Activated naive CD8-positive, alpha-beta T cell treated with anti-CD3 and anti-CD28 coated beads, Interleukin-2, amount 50 U/mL, for 24 hours (primary cell): Measurements from ENCODE around the gene CEBPE.

Experiments
- ATAC-seq: fragments of 150-1000 bp; cut with Tn5 transposase; one replicate; pipeline ENCODE4 v1.10.0; 2021
- DNase-seq: peaks from one replicate; pipeline ENCODE4 v3.0.0; 2021
- H3K27ac Mint-ChIP-seq: one replicate; pipeline ENCODE4 v1.8.0; 2021; ENCODE audit warnings: mild to moderate bottlenecking, mixed read lengths
- H3K27me3 Mint-ChIP-seq: one replicate; pipeline ENCODE4 v1.8.0; 2021; ENCODE audit warnings: mixed read lengths
- H3K36me3 Mint-ChIP-seq: one replicate; pipeline ENCODE4 v1.8.0; 2021; ENCODE audit warnings: low read depth, mixed read lengths
- H3K4me1 Mint-ChIP-seq: one replicate; pipeline ENCODE4 v1.8.0; 2021; ENCODE audit warnings: mixed read lengths
- H3K4me3 Mint-ChIP-seq: one replicate; pipeline ENCODE4 v1.8.0; 2021; ENCODE audit warnings: mild to moderate bottlenecking, moderate library complexity, mixed read lengths
- H3K9me3 Mint-ChIP-seq: one replicate; pipeline ENCODE4 v1.8.0; 2021; ENCODE audit warnings: mixed read lengths

Gene CEBPE

GRCh38 chr14:23106747-23107045, 12.4 kb downstream of the CEBPE start:
- no peaks in the 10 kb centered on the region for H3K4me1 Mint-ChIP-seq
- H3K9me3 Mint-ChIP-seq = no peaks in the 10 kb centered on the region
- DNase-seq (no peak), ATAC-seq (no peak)
- H3K27me3 Mint-ChIP-seq = no peaks in the 10 kb centered on the region
- no peak overlapping the region for H3K4me3 Mint-ChIP-seq
- no peaks in the 10 kb centered on the region for H3K36me3 Mint-ChIP-seq
- no peak overlapping the region for H3K27ac Mint-ChIP-seq

GRCh38 chr14:23105348-23105824, 13.7 kb downstream of the CEBPE start:
- Mint-ChIP-seq H3K9me3 (no peaks in the 10 kb centered on the region), H3K27ac (no peak overlapping the region), H3K4me3 (no peak overlapping the region), H3K27me3 (no peaks in the 10 kb centered on the region), H3K36me3 (no peaks in the 10 kb centered on the region), H3K4me1 (no peaks in the 10 kb centered on the region)
- DNase-seq (no peak), ATAC-seq (no peak)

GRCh38 chr14:23104591-23105347, 14.3 kb downstream of the CEBPE start, which contains the start of gene CIROP:
Gene CIROP (minus strand): TSS chr14:23104989. CDS start chr14:23104920, 69 bp downstream.
- Mint-ChIP-seq H3K27ac (no peak within 1 kb of the TSS), H3K4me3 (no peak within 1 kb of the TSS)

GRCh38 chr14:23104070-23104590, 14.9 kb downstream of the CEBPE start:
- Mint-ChIP-seq H3K4me1 (peaks cover 1% of the 10 kb centered on the region), H3K27ac (no peak overlapping the region), H3K36me3 (peaks cover 1% of the 10 kb centered on the region), H3K4me3 (no peak overlapping the region), H3K27me3 (no peaks in the 10 kb centered on the region), H3K9me3 (no peaks in the 10 kb centered on the region)
- DNase-seq = no peak
- ATAC-seq = no peak

More at GRCh38 chr14:23104591-23105347, 14.3 kb downstream of the CEBPE start, which contains the start of gene CIROP:
- Mint-ChIP-seq H3K4me1 (no peaks in the 10 kb centered on the region), H3K27me3 (no peaks in the 10 kb centered on the region), H3K36me3 (no peaks in the 10 kb centered on the region), H3K9me3 (no peaks in the 10 kb centered on the region)
- DNase-seq (no peak), ATAC-seq (no peak)

GRCh38 chr14:23103581-23103980, 15.5 kb downstream of the CEBPE start:
- Mint-ChIP-seq H3K9me3 (no peaks in the 10 kb centered on the region), H3K27ac (no peak overlapping the region), H3K36me3 (peaks cover 2% of the 10 kb centered on the region), H3K4me1 (peaks cover 3% of the 10 kb centered on the region), H3K27me3 (no peaks in the 10 kb centered on the region), H3K4me3 (no peak overlapping the region)
- no peak for ATAC-seq
- DNase-seq = no peak

- Mint-ChIP-seq H3K4me1 (peaks cover 5% of the 10 kb centered on the region), H3K27ac (no peak overlapping the region), H3K27me3 (no peaks in the 10 kb centered on the region), H3K4me3 (no peak overlapping the region), H3K36me3 (peaks cover 9% of the 10 kb centered on the region), H3K9me3 (no peaks in the 10 kb centered on the region)
- ATAC-seq (peak; percentile 24), DNase-seq (no peak)
These were observed 16.3 kb downstream of the CEBPE start for GRCh38 chr14:23102801-23103200.

- peaks cover 16% of the 10 kb centered on the region for H3K36me3 Mint-ChIP-seq
- no peak overlapping the region for H3K4me3 Mint-ChIP-seq
- DNase-seq (no peak), ATAC-seq (no peak)
- H3K4me1 Mint-ChIP-seq = peaks cover 12% of the 10 kb centered on the region
- no peaks in the 10 kb centered on the region for H3K27me3 Mint-ChIP-seq
- H3K9me3 Mint-ChIP-seq = no peaks in the 10 kb centered on the region
- no peak overlapping the region for H3K27ac Mint-ChIP-seq
These were observed 16.9 kb downstream of the CEBPE start for GRCh38 chr14:23101986-23102625.

GRCh38 chr14:23101213-23101970, 17.7 kb downstream of the CEBPE start:
- Mint-ChIP-seq H3K4me3 (no peak overlapping the region), H3K4me1 (peaks cover 19% of the 10 kb centered on the region), H3K27ac (no peak overlapping the region), H3K36me3 (peaks cover 20% of the 10 kb centered on the region), H3K9me3 (no peaks in the 10 kb centered on the region), H3K27me3 (no peaks in the 10 kb centered on the region)
- ATAC-seq (no peak), DNase-seq (no peak)

GRCh38 chr14:23099212-23099861, 19.7 kb downstream of the CEBPE start:
- no peak for ATAC-seq
- no peak overlapping the region for H3K27ac Mint-ChIP-seq

GRCh38 chr14:23097786-23098185, 21.3 kb downstream of the CEBPE start:
- H3K27me3 Mint-ChIP-seq = no peaks in the 10 kb centered on the region
- DNase-seq = no peak
- peaks cover 29% of the 10 kb centered on the region for H3K4me1 Mint-ChIP-seq
- H3K9me3 Mint-ChIP-seq = no peaks in the 10 kb centered on the region
- H3K36me3 Mint-ChIP-seq = peaks cover 28% of the 10 kb centered on the region
- no peak for ATAC-seq
- H3K4me3 Mint-ChIP-seq = no peak overlapping the region
- no peak overlapping the region for H3K27ac Mint-ChIP-seq

More at GRCh38 chr14:23099212-23099861, 19.7 kb downstream of the CEBPE start:
- no peak for DNase-seq
- peaks cover 19% of the 10 kb centered on the region for H3K4me1 Mint-ChIP-seq
- no peaks in the 10 kb centered on the region for H3K27me3 Mint-ChIP-seq
- no peaks in the 10 kb centered on the region for H3K9me3 Mint-ChIP-seq
- H3K4me3 Mint-ChIP-seq = no peak overlapping the region
- peaks cover 20% of the 10 kb centered on the region for H3K36me3 Mint-ChIP-seq

GRCh38 chr14:23095196-23096108, 23.6 kb downstream of the CEBPE start, which contains the start of gene C14orf119:
Gene C14orf119 (plus strand): TSS chr14:23095505. CDS start chr14:23097659, 2,154 bp downstream.
- Mint-ChIP-seq H3K27me3 (no peaks in the 10 kb centered on the region), H3K4me3 (no peak within 1 kb of the TSS), H3K4me1 (peaks cover 43% of the 10 kb centered on the region), H3K36me3 (peaks cover 42% of the 10 kb centered on the region), H3K27ac (no peak within 1 kb of the TSS), H3K9me3 (no peaks in the 10 kb centered on the region)
- DNase-seq (no peak), ATAC-seq (peak; percentile 95)

GRCh38 chr14:23094666-23095195, 24.3 kb downstream of the CEBPE start, which contains the start of gene ACIN1:
Gene ACIN1 (minus strand): TSS chr14:23095136. CDS start chr14:23095112, 24 bp downstream.
- Mint-ChIP-seq H3K36me3 (peaks cover 47% of the 10 kb centered on the region), H3K9me3 (no peaks in the 10 kb centered on the region), H3K27me3 (no peaks in the 10 kb centered on the region), H3K27ac (no peak within 1 kb of the TSS), H3K4me1 (peaks cover 44% of the 10 kb centered on the region), H3K4me3 (no peak within 1 kb of the TSS)
- DNase-seq = peak; percentile 100
- ATAC-seq = peak; percentile 44
